Measurements from ENCODE around the gene ZBTB34. TPM values are rescaled to one million over a fixed set of nuclear protein-coding genes. Genes with fewer than 3 reads are reported as not detected.

The ZBTB34 gene
- total RNA-seq, 4 donors from 2014 or later = 11.5 to 19.7 (median 16.2) TPM

DNA sequence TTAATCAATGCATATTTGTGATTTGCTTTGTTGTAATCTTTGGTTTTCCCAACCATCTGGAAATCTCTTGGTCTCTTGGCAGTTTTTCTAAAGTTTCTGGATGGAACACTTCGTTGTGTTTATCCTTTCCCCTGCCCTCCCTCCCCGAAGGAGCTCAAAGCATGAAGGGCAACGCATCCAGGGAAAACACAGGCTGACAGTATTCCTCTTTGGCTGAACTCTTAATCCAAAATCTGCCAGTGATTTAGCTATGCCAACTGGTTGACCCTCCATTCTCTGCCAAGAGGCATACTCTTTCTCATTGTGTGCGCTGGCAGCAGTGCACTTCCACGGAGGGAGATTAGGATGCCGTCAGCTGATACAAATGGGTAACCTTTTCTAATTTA lies 20.5 kb downstream of the ZBTB34 start:
- TF ChIP-seq, protein P1, sequence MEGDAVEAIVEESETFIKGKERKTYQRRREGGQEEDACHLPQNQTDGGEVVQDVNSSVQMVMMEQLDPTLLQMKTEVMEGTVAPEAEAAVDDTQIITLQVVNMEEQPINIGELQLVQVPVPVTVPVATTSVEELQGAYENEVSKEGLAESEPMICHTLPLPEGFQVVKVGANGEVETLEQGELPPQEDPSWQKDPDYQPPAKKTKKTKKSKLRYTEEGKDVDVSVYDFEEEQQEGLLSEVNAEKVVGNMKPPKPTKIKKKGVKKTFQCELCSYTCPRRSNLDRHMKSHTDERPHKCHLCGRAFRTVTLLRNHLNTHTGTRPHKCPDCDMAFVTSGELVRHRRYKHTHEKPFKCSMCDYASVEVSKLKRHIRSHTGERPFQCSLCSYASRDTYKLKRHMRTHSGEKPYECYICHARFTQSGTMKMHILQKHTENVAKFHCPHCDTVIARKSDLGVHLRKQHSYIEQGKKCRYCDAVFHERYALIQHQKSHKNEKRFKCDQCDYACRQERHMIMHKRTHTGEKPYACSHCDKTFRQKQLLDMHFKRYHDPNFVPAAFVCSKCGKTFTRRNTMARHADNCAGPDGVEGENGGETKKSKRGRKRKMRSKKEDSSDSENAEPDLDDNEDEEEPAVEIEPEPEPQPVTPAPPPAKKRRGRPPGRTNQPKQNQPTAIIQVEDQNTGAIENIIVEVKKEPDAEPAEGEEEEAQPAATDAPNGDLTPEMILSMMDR (IDR thresholded peaks at IDR 0.05; ENCODE audit: low read depth) = no peak

DNA sequence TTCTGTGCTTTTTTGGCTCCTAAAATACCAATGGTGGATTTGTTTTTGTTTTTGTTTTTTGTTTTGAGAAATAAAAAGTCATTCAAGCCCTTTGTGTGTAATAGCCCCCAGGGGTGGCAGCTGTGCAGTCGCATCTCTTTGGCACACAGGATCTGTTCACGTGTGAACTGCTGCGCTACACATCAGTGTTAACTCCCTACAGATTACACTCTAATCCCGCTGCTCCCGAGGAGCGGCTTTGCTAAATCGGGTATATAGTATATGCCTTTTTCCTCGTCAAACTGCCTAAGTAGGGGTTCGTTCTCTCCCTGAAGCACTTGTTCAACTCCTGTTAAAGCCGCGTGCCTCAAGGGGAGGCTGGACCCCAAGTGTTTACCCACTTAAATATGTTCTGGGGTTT lies 22.3 kb downstream of the ZBTB34 start:
- TF ChIP-seq, protein P1 (IDR thresholded peaks at IDR 0.05; ENCODE audit: low read depth) = no peak

DNA sequence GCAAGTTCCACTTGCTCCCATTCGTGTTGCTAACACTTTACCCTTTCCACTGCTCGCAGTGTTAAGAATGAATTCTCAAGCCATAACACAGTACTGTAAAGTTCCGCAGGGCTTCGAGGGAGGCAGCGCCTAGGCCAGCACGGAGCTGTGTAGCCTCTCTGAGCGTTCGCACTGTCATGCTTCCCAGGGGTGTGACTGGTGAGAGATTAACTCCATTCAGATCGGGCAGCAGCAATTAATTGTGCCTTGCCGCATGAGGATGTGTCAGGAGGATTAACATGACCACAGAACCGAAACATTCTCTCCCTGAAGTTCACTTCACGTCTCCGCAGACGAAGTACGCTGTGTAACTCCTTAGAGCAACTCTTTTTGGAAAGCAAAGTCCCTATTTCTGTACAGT lies 23.2 kb downstream of the ZBTB34 start:
- TF ChIP-seq, protein P1 (IDR thresholded peaks at IDR 0.05; ENCODE audit: low read depth) = no peak

DNA sequence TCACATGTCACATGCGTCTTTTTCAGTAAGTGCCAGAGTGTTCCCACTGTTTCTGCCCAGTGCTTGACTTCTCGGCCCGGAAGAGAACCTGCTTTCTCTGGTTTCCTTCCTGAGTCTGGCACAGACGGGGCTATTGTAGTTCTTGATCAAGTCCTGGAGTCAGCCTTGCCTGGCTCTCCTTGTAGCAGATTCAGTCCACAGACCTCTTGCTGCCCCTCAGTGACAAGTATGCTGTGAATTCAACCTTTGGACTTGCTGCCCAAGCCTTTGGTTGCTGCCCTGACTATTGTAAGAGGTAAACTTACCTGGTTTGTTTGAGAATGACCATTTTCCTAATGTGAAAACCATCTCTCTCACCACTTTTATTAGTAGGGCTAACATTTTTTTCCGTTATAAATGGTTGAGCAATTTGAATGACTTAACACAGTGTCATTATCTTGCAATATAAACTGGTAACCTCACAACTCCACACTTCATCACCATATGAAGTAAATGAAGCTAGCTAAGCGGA lies 24.7 kb downstream of the ZBTB34 start:
- TF ChIP-seq, protein P1 (IDR thresholded peaks at IDR 0.05; ENCODE audit: low read depth) = no peak

DNA sequence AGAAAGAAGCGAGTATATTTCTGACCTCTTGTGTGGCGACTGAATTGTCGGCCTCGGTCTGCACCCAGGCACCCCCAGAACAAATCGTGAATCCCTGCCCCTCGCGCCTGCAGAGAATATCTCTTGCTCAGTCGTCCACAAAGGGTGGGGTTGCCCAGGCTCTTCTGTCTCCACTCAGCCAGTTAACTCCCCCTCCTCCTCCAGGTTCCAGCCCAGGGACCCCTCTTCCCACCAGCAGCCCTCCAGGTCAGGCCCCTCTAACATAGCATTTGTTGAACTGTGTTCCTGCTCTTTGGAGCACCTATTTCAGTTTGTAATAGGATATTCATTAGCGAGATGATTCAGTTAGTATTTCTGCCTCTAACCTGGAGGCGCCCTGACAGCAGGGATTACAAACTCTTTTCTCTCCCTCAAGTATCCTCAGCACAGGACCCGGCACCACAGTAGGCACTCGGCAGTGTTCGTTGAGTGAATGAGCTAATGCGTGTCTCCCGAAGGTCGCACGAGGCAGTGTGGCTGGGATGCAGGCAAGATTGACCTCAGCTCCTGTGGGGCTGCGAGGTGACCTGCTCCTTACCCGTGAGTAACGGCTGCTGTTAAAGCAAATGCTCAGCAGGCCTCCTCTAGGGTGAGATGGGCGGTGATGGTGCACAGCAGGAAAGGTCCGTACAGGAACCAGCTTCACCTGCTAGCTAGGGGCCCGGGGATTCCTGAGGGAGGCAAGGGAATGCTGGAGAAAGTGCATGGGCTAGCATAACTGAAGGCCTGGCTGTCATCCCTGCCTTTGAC lies 25.8 kb downstream of the ZBTB34 start:
- TF ChIP-seq, protein P1 (IDR thresholded peaks at IDR 0.05; ENCODE audit: low read depth) = no peak

DNA sequence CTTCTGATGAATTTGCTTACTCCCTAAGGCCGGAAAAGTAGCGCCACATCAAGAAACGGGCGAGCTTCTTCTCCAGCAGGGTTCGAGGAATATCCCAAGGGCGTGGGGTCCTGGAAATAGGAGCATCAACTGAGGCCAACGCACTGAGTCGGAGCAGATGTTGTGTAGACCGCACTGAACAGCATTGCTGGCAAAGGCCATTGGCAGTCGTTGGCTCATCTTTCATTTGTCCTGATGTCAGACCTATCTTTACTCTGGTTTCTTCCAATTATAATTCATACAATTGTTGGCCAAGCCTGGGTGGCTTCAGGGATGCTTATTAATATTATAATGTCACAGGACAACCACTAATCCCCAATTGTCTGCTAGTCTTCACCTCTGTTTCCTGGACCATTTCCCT lies 26.5 kb downstream of the ZBTB34 start:
- TF ChIP-seq, protein P1 (IDR thresholded peaks at IDR 0.05; ENCODE audit: low read depth) = no peak

DNA sequence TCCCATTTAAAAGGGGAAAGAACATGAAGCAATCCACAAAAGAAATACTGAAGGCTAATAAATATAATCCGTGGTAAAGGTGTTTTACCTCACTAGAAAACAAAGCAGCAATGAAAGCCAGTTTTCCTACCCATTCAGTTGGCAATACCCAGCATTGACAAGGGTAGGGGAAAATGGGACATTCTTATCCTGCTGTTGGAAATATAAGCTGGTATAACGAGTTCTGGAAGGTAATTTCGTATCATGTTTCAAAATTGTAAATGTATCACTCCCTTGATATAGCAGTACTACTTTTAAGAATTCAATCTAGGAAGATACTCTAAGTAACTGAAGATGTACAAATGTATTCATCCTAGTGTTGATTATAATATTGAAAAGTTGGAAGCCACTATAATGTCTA lies 31.2 kb downstream of the ZBTB34 start:
- TF ChIP-seq, protein P1 (IDR thresholded peaks at IDR 0.05; ENCODE audit: low read depth) = no peak

All from subcutaneous adipose tissue (tissue), 4 donors.